DLD1 (cell line): Measurements from ENCODE around the gene ZNF93.
"Not testable (repeated sequence)": the region's sequence is repeated elsewhere in the genome, so short reads cannot be mapped to it uniquely, and the experiment has no call there.

Experiments
- in situ Hi-C: cut with HindIII; loops from 2 replicates; pipeline ENCODE4 v1.10.0; 2017; ENCODE audit warnings: low sequenced_read_pairs

ZNF93 gene

GRCh38 chr19:19900729-19901444 lies at the start of gene ZNF93:
Gene ZNF93 (plus strand): TSS chr19:19900946. CDS start chr19:19901089, 143 bp downstream.
- in situ Hi-C loops, result no loop called here

- in situ Hi-C loops, result not testable (repeated sequence)
Observed at GRCh38 chr19:19851740-19852139, 49.0 kb upstream of the ZNF93 start.

- in situ Hi-C loops, result no loop called here
Observed at GRCh38 chr19:19858751-19859150, 42.0 kb upstream of the ZNF93 start.

- in situ Hi-C loops, result no loop called here
Observed at GRCh38 chr19:19860756-19861390, 39.9 kb upstream of the ZNF93 start.

GRCh38 chr19:19865750-19866610 lies 34.8 kb upstream of the ZNF93 start, which contains the start of gene ZNF253:
Gene ZNF253 (plus strand): TSS chr19:19865882. CDS start chr19:19865997, 115 bp downstream.
- in situ Hi-C loops, result no loop called here

- in situ Hi-C loops, result no loop called here
Observed at GRCh38 chr19:19866611-19867248, 34.0 kb upstream of the ZNF93 start.

GRCh38 chr19:19870086-19870485 lies 30.7 kb upstream of the ZNF93 start:
- in situ Hi-C loops, result not testable (repeated sequence)

- in situ Hi-C loops, result no loop called here
Observed at GRCh38 chr19:19871932-19872331, 28.8 kb upstream of the ZNF93 start.

GRCh38 chr19:19873381-19873780 lies 27.4 kb upstream of the ZNF93 start:
- in situ Hi-C loops, result no loop called here

- in situ Hi-C loops, result no loop called here
Observed at GRCh38 chr19:19877724-19878123, 23.0 kb upstream of the ZNF93 start.

- in situ Hi-C loops, result no loop called here
Observed at GRCh38 chr19:19884583-19884982, 16.2 kb upstream of the ZNF93 start.

- in situ Hi-C loops, result not testable (repeated sequence)
Observed at GRCh38 chr19:19892055-19892941, 8.4 kb upstream of the ZNF93 start.

- in situ Hi-C loops, result no loop called here
Observed at GRCh38 chr19:19900139-19900728, 512 bp upstream of the ZNF93 start.

- in situ Hi-C loops, result not testable (repeated sequence)
Observed at GRCh38 chr19:19907551-19907950, 6.8 kb downstream of the ZNF93 start.

GRCh38 chr19:19909654-19910053 lies 8.9 kb downstream of the ZNF93 start:
- in situ Hi-C loops, result no loop called here

GRCh38 chr19:19911150-19911549 lies 10.4 kb downstream of the ZNF93 start:
- in situ Hi-C loops, result no loop called here

- in situ Hi-C loops, result no loop called here
Observed at GRCh38 chr19:19914596-19914995, 13.8 kb downstream of the ZNF93 start.

- in situ Hi-C loops, result not testable (repeated sequence)
Observed at GRCh38 chr19:19930417-19930816, 29.7 kb downstream of the ZNF93 start.

- in situ Hi-C loops, result not testable (repeated sequence)
Observed at GRCh38 chr19:19933432-19934314, 32.9 kb downstream of the ZNF93 start.
